NT2/D1 (cell line): Measurements from ENCODE around the gene SRSF7.

Source experiments
- YY1 ChIP-seq: IDR thresholded peaks from 2 replicates; pipeline ENCODE4 v1.6.1; 2011; ENCODE audit not compliant: insufficient read length, insufficient read depth
- ZNF274 ChIP-seq: IDR thresholded peaks from 2 replicates; pipeline ENCODE4 v1.6.1; 2011; ENCODE audit warnings: mild to moderate bottlenecking, low read depth, low read length

DNA sequence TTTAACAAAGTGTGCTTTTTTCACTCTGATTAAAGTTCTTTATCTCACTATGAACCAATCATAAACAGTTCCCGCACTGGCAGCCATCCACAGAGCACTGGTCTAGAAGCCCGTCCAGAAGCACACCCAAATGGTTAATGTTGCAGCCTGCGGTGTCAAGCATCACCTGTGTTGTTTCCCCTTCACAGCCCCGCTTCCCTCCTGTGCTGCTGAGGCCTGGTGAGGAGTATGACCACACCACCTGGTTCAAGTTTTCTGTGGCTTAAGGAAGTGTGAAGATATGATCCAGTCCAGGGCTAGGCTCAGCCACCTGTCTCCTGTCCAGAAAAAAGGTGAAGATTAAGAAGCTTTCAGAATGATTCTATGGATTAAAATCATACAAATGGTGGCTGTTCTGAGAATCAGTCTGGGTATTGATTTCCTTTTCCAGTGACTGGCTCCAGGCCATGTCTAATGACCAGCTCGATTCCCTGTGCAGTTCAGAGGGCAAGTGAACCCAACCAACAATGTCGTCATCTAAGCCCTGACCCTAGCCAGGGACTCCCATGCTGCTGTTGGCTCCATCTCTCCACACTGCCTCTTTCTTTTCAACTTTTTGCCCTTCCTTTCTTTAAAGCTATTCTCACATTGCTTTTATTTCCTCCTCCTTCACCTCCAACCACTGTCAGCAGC lies 17.7 kb downstream of the SRSF7 start:
- TF ChIP-seq ZNF274 (no peak), YY1 (no peak)
